ENCODE measurements around the gene LHPP.

LHPP gene

GRCh38 chr10:124573726-124574455 is 112.3 kb downstream of the LHPP start:
- H3K36me3 ChIP-seq (ENCODE audit: insufficient read depth, insufficient read length, low read length), result no peaks in the 10 kb centered on the region
- peaks cover 10% of the 10 kb centered on the region for H3K4me1 ChIP-seq (ENCODE audit: insufficient read depth, insufficient read length)
- no peaks in the 10 kb centered on the region for H3K9me3 ChIP-seq (ENCODE audit: insufficient read depth, low read length)
- H3K27me3 ChIP-seq (ENCODE audit: insufficient read depth, insufficient read length), result no peaks in the 10 kb centered on the region
- H3K4me3 ChIP-seq (ENCODE audit: insufficient read length, low read depth), result no peak overlapping the region
- DNase-seq (ENCODE audit: low read depth, low spot score), result no peak
- TF ChIP-seq YY1 (IDR thresholded peaks at IDR 0.05; ENCODE audit: insufficient read depth, insufficient read length) (no peak), SUZ12 (IDR thresholded peaks at IDR 0.05; ENCODE audit: extremely low read depth, insufficient read depth, insufficient read length) (no peak), ZNF274 (IDR thresholded peaks at IDR 0.05; ENCODE audit: low read depth, low read length) (no peak)
- H3K9ac ChIP-seq (ENCODE audit: insufficient read length, low read depth), result no peak overlapping the region

DNA sequence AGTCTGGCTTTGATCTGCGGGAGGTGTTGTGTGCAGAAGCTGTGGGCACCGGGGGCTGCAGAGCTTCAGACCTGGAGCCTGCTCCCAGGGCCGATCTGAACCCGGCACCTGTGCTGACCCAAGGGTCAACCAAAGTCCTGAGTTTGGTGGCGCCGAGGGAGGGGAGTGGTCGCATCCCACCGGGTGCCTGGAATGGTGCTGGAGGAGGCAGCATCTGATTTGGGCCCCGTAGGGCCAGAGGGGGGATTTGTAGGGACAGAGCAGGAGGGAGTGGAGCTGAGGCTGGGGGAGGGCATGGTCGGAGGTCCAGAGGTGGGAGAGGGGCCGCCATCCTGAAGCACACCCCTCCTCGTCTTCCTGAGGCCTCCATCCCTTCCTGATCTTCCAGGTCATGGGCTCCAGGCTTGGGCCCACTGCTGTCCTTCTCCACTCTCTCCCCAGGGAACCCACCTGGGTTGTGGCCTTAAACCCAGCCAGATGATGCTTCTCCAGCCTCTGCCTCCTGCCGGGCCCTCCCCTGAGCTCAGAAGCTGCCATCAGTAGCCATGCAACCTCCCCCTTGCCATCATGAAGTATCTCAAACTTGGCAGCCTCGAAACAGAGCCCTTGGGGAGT is 112.9 kb downstream of the LHPP start:
- Histone ChIP-seq H3K4me1 (ENCODE audit: insufficient read depth, insufficient read length) (peaks cover 5% of the 10 kb centered on the region), H3K36me3 (ENCODE audit: insufficient read depth, insufficient read length, low read length) (no peaks in the 10 kb centered on the region), H3K9ac (ENCODE audit: insufficient read length, low read depth) (no peak overlapping the region), H3K27me3 (ENCODE audit: insufficient read depth, insufficient read length) (no peaks in the 10 kb centered on the region), H3K4me3 (ENCODE audit: insufficient read length, low read depth) (no peak overlapping the region), H3K9me3 (ENCODE audit: insufficient read depth, low read length) (no peaks in the 10 kb centered on the region)
- no peak for DNase-seq (ENCODE audit: low read depth, low spot score)
- TF ChIP-seq SUZ12 (IDR thresholded peaks at IDR 0.05; ENCODE audit: extremely low read depth, insufficient read depth, insufficient read length) (no peak), ZNF274 (IDR thresholded peaks at IDR 0.05; ENCODE audit: low read depth, low read length) (no peak), YY1 (IDR thresholded peaks at IDR 0.05; ENCODE audit: insufficient read depth, insufficient read length) (no peak)

GRCh38 chr10:124575107-124576035 is 113.7 kb downstream of the LHPP start:
- Histone ChIP-seq H3K27me3 (ENCODE audit: insufficient read depth, insufficient read length) (no peaks in the 10 kb centered on the region), H3K9me3 (ENCODE audit: insufficient read depth, low read length) (peaks cover 5% of the 10 kb centered on the region; the same call in 1 of the 2 replicates), H3K4me1 (ENCODE audit: insufficient read depth, insufficient read length) (peaks cover 5% of the 10 kb centered on the region), H3K9ac (ENCODE audit: insufficient read length, low read depth) (no peak overlapping the region), H3K36me3 (ENCODE audit: insufficient read depth, insufficient read length, low read length) (no peaks in the 10 kb centered on the region), H3K4me3 (ENCODE audit: insufficient read length, low read depth) (no peak overlapping the region)
- no peak for TF ChIP-seq ZNF274 (IDR thresholded peaks at IDR 0.05; ENCODE audit: low read depth, low read length)
- no peak for TF ChIP-seq SUZ12 (IDR thresholded peaks at IDR 0.05; ENCODE audit: extremely low read depth, insufficient read depth, insufficient read length)
- TF ChIP-seq YY1 (IDR thresholded peaks at IDR 0.05; ENCODE audit: insufficient read depth, insufficient read length), result no peak
- no peak for DNase-seq (ENCODE audit: low read depth, low spot score)

DNA sequence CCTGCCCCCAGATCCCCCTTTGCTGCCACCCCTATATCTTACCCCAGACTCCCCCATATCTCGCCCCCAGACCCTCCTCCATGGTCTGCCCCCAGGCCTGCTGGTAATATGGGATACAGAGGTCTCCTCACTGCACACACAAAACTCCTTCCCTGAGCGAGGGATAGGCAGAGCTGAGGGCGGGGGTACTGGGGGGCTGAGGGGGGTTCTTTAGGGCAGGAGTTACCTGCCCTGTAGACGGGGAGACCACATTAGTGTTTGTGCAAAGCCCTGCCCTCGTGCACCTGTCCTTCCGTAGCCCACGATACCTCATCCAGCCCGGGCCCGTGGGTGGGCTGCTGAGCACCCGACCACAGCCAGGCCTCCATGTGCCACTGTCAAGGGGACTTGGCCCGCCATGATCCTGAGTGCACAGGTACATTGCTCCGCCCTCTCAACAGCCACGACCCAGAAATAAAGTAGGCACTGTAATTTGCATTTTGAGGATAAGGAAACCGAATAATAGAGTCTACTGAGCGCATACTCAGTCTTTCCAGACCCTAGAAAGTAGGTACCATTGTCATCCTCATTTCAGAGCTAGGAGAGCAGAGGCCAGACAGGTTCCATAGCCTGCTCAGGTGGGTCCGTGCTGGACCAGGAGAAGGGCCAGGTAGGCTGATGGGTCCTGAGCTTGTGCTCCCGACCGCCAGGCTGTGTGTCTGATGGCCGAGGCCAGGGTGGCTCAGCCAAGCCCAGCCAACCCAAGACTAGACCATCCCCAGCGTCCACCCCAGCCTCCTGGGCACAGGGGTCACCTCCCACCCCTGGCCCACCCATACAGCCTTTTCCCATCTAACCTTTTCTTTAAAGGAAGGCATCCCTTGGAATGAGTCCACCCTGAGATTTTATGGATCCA is 115.2 kb downstream of the LHPP start:
- TF ChIP-seq ZNF274 (IDR thresholded peaks at IDR 0.05; ENCODE audit: low read depth, low read length) (no peak), YY1 (IDR thresholded peaks at IDR 0.05; ENCODE audit: insufficient read depth, insufficient read length) (no peak), SUZ12 (IDR thresholded peaks at IDR 0.05; ENCODE audit: extremely low read depth, insufficient read depth, insufficient read length) (no peak)
- no peak for DNase-seq (ENCODE audit: low read depth, low spot score)

DNA sequence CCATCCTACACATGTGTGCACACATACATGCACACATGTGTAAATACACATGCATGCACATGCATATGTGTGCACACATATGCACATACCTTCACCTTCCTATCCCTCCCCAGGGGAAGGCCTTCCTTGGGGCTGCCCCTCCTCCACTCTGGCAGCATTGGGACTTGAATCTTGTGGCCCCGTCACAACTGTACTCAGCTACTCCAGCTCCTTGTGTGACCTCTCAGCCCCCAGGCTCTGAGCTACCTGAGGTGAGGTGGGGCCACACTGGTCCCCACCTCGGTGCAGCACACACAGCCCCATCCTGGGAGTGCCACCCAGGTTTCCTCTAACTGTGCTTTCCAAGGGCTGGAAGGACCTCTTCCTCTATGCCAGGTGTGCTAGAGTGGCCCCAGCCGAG is 116.0 kb downstream of the LHPP start:
- Histone ChIP-seq H3K9ac (ENCODE audit: insufficient read length, low read depth) (no peak overlapping the region), H3K4me1 (ENCODE audit: insufficient read depth, insufficient read length) (peaks cover 5% of the 10 kb centered on the region), H3K36me3 (ENCODE audit: insufficient read depth, insufficient read length, low read length) (no peaks in the 10 kb centered on the region)

More for the DNA sequence above, 115.2 kb downstream of the LHPP start:
- Histone ChIP-seq H3K4me1 (ENCODE audit: insufficient read depth, insufficient read length) (peaks cover 5% of the 10 kb centered on the region), H3K27me3 (ENCODE audit: insufficient read depth, insufficient read length) (no peaks in the 10 kb centered on the region), H3K4me3 (ENCODE audit: insufficient read length, low read depth) (no peak overlapping the region), H3K36me3 (ENCODE audit: insufficient read depth, insufficient read length, low read length) (no peaks in the 10 kb centered on the region), H3K9ac (ENCODE audit: insufficient read length, low read depth) (no peak overlapping the region), H3K9me3 (ENCODE audit: insufficient read depth, low read length) (peaks cover 6% of the 10 kb centered on the region; the same call in 1 of the 2 replicates)

GRCh38 chr10:124578231-124579010 is 116.8 kb downstream of the LHPP start:
- no peak for DNase-seq (ENCODE audit: low read depth, low spot score)
- H3K4me3 ChIP-seq (ENCODE audit: insufficient read length, low read depth), result no peak overlapping the region
- H3K9me3 ChIP-seq (ENCODE audit: insufficient read depth, low read length), result peaks cover 14% of the 10 kb centered on the region; the same call in 1 of the 2 replicates
- TF ChIP-seq ZNF274 (IDR thresholded peaks at IDR 0.05; ENCODE audit: low read depth, low read length) (no peak), YY1 (IDR thresholded peaks at IDR 0.05; ENCODE audit: insufficient read depth, insufficient read length) (no peak), SUZ12 (IDR thresholded peaks at IDR 0.05; ENCODE audit: extremely low read depth, insufficient read depth, insufficient read length) (no peak)
- peaks cover 5% of the 10 kb centered on the region for H3K4me1 ChIP-seq (ENCODE audit: insufficient read depth, insufficient read length)
- H3K9ac ChIP-seq (ENCODE audit: insufficient read length, low read depth), result no peak overlapping the region
- H3K27me3 ChIP-seq (ENCODE audit: insufficient read depth, insufficient read length), result no peaks in the 10 kb centered on the region
- no peaks in the 10 kb centered on the region for H3K36me3 ChIP-seq (ENCODE audit: insufficient read depth, insufficient read length, low read length)

More for the DNA sequence above, 116.0 kb downstream of the LHPP start:
- Histone ChIP-seq H3K4me3 (ENCODE audit: insufficient read length, low read depth) (no peak overlapping the region), H3K9me3 (ENCODE audit: insufficient read depth, low read length) (peaks cover 6% of the 10 kb centered on the region; the same call in 1 of the 2 replicates), H3K27me3 (ENCODE audit: insufficient read depth, insufficient read length) (no peaks in the 10 kb centered on the region)
- TF ChIP-seq SUZ12 (IDR thresholded peaks at IDR 0.05; ENCODE audit: extremely low read depth, insufficient read depth, insufficient read length), result no peak
- TF ChIP-seq ZNF274 (IDR thresholded peaks at IDR 0.05; ENCODE audit: low read depth, low read length), result no peak
- no peak for TF ChIP-seq YY1 (IDR thresholded peaks at IDR 0.05; ENCODE audit: insufficient read depth, insufficient read length)
- no peak for DNase-seq (ENCODE audit: low read depth, low spot score)
